K562 (cell line): ENCODE data around the gene ADGRD1. TPM values are rescaled to one million over a fixed set of nuclear protein-coding genes. Genes with fewer than 3 reads are reported as not detected.

Experiments used
- ATAC-seq: fragments of 200-7000 bp; cut with Tn5 transposase; 3 replicates; pipeline ENCODE4 v1.9.1; 2020; ENCODE audit warnings: moderate library complexity
- BruUV-seq: library from RNA; stranded (reverse); fragments of 400-500 nt; replicated peaks from 2 replicates; lab custom pipeline; 2021; lab: Mats Ljungman, UMichigan
- CTCF ChIA-PET: fragments of 300-600 bp; formaldehyde crosslinking; extraction: SDS; loops from one replicate; lab custom pipeline; 2021; ENCODE audit warnings: low intra/inter-chr PET ratio; lab: Yijun Ruan, JAX
- POLR2A ChIA-PET: fragments of 300-600, 350-650 bp; sonication (Branson Sonifier 250); formaldehyde crosslinking; extraction: SDS; loops from one replicate; lab custom pipeline; 2021; ENCODE audit warnings: antibody characterized with exemption, inconsistent platforms; lab: Yijun Ruan, JAX
- DNase-seq, 4 experiments: peaks; one replicate each; pipeline versions ENCODE4 v3.0.0 to v3.0.0-alpha.2; 2011 to 2018; ENCODE audit warnings: low spot score in 3 of 4, mixed read lengths in 3 of 4; ENCODE audit errors: extremely low read depth in 1 of 4
- FAIRE-seq: peaks from 2 replicates; lab custom pipeline; 2011; peaks lifted over from hg19 to GRCh38; lab: Jason Lieb, UNC
- H2AFZ ChIP-seq: 2 replicates; pipeline ENCODE4 v1.6.0; 2011; ENCODE audit warnings: low read depth, low read length, control low read depth, inconsistent platforms
- H3K27ac ChIP-seq: fragments of 200-600 bp; 3 replicates; pipeline ENCODE4 v1.8.0; 2011; ENCODE audit warnings: low read depth, mild to moderate bottlenecking, control low read depth, inconsistent platforms, low read length, moderate library complexity, mixed read lengths; ENCODE audit errors: extremely low read depth
- H3K27me3 ChIP-seq, 2 experiments: fragments of 300-600 bp in 1 of 2; 2 replicates in 1 of 2; 3 replicates in 1 of 2; pipeline versions ENCODE4 v1.6.0 to v1.8.0; 2011; ENCODE audit warnings: inconsistent platforms in 2 of 2, low read length in 2 of 2, mild to moderate bottlenecking in 1 of 2, mixed read lengths in 1 of 2, moderate library complexity in 1 of 2; ENCODE audit not compliant: control insufficient read depth in 2 of 2, insufficient read depth in 2 of 2
- H3K36me3 ChIP-seq: fragments of 300-600 bp; 3 replicates; pipeline ENCODE4 v1.8.0; 2011; ENCODE audit warnings: mild to moderate bottlenecking, low read length, inconsistent platforms; ENCODE audit not compliant: control insufficient read depth, insufficient read depth
- H3K4me1 ChIP-seq, 2 experiments: fragments of 200-600 bp in 1 of 2; replicated peaks in 1 of 2; 2 replicates in 1 of 2; 3 replicates in 1 of 2; pipeline versions ENCODE4 v1.5.1 to v1.8.0; 2011; ENCODE audit warnings: inconsistent platforms in 2 of 2, low read length in 2 of 2, mild to moderate bottlenecking in 1 of 2, mixed read lengths in 1 of 2, moderate library complexity in 1 of 2; ENCODE audit not compliant: control insufficient read depth in 2 of 2, insufficient read depth in 2 of 2
- H3K4me2 ChIP-seq: 2 replicates; pipeline ENCODE4 v1.6.1; 2011; ENCODE audit warnings: low read length, control low read depth, inconsistent platforms, mixed read lengths; ENCODE audit not compliant: insufficient read depth
- H3K4me3 ChIP-seq: fragments of 200-600 bp; sonication (generic), shearing (Covaris generic); 2 replicates; pipeline ENCODE4 v1.5.1; 2016; ENCODE audit warnings: control low read depth, inconsistent platforms
- H3K79me2 ChIP-seq: fragments of 200-600 bp; 3 replicates; pipeline ENCODE4 v1.8.0; 2011; ENCODE audit warnings: low read length, inconsistent platforms; ENCODE audit not compliant: control insufficient read depth, insufficient read depth
- H3K9ac ChIP-seq, 2 experiments: 2 replicates each; pipeline versions ENCODE4 v1.6.0 to v1.6.1; 2011; ENCODE audit warnings: low read depth in 2 of 2, low read length in 2 of 2, control low read depth in 1 of 2, inconsistent platforms in 1 of 2, mild to moderate bottlenecking in 1 of 2, mixed read lengths in 1 of 2; ENCODE audit not compliant: insufficient read depth in 1 of 2
- H3K9me1 ChIP-seq: one replicate; pipeline ENCODE4 v1.6.0; 2011; ENCODE audit warnings: inconsistent platforms, mild to moderate bottlenecking, low read length, moderate library complexity; ENCODE audit not compliant: control insufficient read depth, insufficient read depth
- H3K9me3 ChIP-seq: replicated peaks from 2 replicates; pipeline ENCODE4 v1.5.1; 2011; ENCODE audit warnings: low read depth, low read length, inconsistent platforms; ENCODE audit not compliant: control insufficient read depth, insufficient read depth
- H4K20me1 ChIP-seq: replicated peaks from 2 replicates; pipeline ENCODE4 v1.6.1; 2011; ENCODE audit warnings: low read length, inconsistent platforms, mixed read lengths; ENCODE audit not compliant: control insufficient read depth, insufficient read depth
- BACH1 ChIP-seq: fragments of 200-800 bp; sonication (Bioruptor generic); IDR thresholded peaks from 2 replicates; pipeline ENCODE4 v1.6.1; 2016; ENCODE audit warnings: missing genetic modification characterization, missing compliant biosample characterization
- BHLHE40 ChIP-seq: IDR thresholded peaks from 2 replicates; pipeline ENCODE4 v1.6.1; 2011; ENCODE audit warnings: low read length, improper control_type of control experiment
- CHD2 ChIP-seq: IDR thresholded peaks from 2 replicates; pipeline ENCODE4 v1.6.1; 2011; ENCODE audit warnings: low read depth, low read length
- DACH1 ChIP-seq: fragments of 450-650 bp; IDR thresholded peaks from 2 replicates; pipeline ENCODE4 v1.6.1; 2018; ENCODE audit not compliant: partially characterized antibody
- KLF16 ChIP-seq: IDR thresholded peaks from 2 replicates; pipeline ENCODE4 v1.6.1; 2016; ENCODE audit warnings: antibody characterized with exemption
- MBD2 ChIP-seq: sonication (generic); IDR thresholded peaks from 2 replicates; pipeline ENCODE4 v1.6.1; 2016; ENCODE audit warnings: low read depth, borderline replicate concordance
- MEF2D ChIP-seq: conservative IDR thresholded peaks from 2 replicates; pipeline ENCODE4 v1.6.1; 2016; ENCODE audit warnings: low read depth, missing genetic modification characterization, missing compliant biosample characterization
- NCOA6 ChIP-seq: fragments of 450-650 bp; IDR thresholded peaks from 2 replicates; pipeline ENCODE4 v1.6.1; 2017; ENCODE audit warnings: mild to moderate bottlenecking
- NELFE ChIP-seq: IDR thresholded peaks from 2 replicates; pipeline ENCODE4 v1.6.1; 2011; ENCODE audit warnings: mild to moderate bottlenecking; ENCODE audit not compliant: insufficient read depth, insufficient read length
- PCBP1 ChIP-seq: fragments of 200-400 bp; formaldehyde crosslinking; IDR thresholded peaks from 2 replicates; pipeline ENCODE4 v1.6.1; 2018; ENCODE audit warnings: mild to moderate bottlenecking, low read depth, low read length; ENCODE audit not compliant: poor library complexity, severe bottlenecking
- PYGO2 ChIP-seq: fragments of 450-650 bp; IDR thresholded peaks from 2 replicates; pipeline ENCODE4 v1.6.1; 2016; ENCODE audit warnings: mild to moderate bottlenecking, missing genetic modification characterization, moderate library complexity, missing compliant biosample characterization
- RBM25 ChIP-seq: fragments of 200-400 bp; formaldehyde crosslinking; IDR thresholded peaks from 2 replicates; pipeline ENCODE4 v1.6.1; 2018; ENCODE audit warnings: low read length, low read depth, moderate library complexity; ENCODE audit not compliant: severe bottlenecking
- ZNF24 ChIP-seq: fragments of 450-650 bp; IDR thresholded peaks from 2 replicates; pipeline ENCODE4 v1.6.1; 2016
- ZNF639 ChIP-seq, 2 experiments: fragments of 200-800 bp in 1 of 2; sonication (Bioruptor generic) in 1 of 2; sonication (generic) in 1 of 2; formaldehyde crosslinking in 1 of 2; IDR thresholded peaks in 1 of 2; conservative IDR thresholded peaks in 1 of 2; 2 replicates each; pipeline versions ENCODE4 v1.5.0 to v1.6.1; 2016 to 2020; ENCODE audit warnings: missing compliant biosample characterization in 1 of 2, missing genetic modification characterization in 1 of 2, missing genetic modification reagents in 1 of 2
- ZSCAN32 ChIP-seq: fragments of 450-650 bp; formaldehyde crosslinking; IDR thresholded peaks from 2 replicates; pipeline ENCODE4 v1.4.0; 2020; ENCODE audit warnings: mild to moderate bottlenecking, moderate library complexity
- WGBS: fragments of 100-300 bp; shearing (Covaris generic); methylation state at CpG from one replicate; pipeline ENCODE4 v1.1.6; 2016; ENCODE audit warnings: low coverage, mixed read lengths; ENCODE audit not compliant: insufficient coverage; ENCODE audit errors: missing lambda C conversion rate; 5-methylcytosine and 5-hydroxymethylcytosine counted together
- in situ Hi-C: fragments of 300-500 bp; cut with MboI; formaldehyde crosslinking; loops from 4 replicates; pipeline ENCODE4 v1.15.0; 2018; ENCODE audit warnings: inconsistent platforms, mixed read lengths
- intact Hi-C: fragments of 100-400 bp; cut with micrococcal nuclease; formaldehyde crosslinking; loops from 2 replicates; pipeline ENCODE4 v1.14.2; 2022
- polyA plus RNA-seq, 8 experiments: library from polyadenylated mRNA; depleted of rRNA in 4 of 8; stranded (reverse) in 5 of 8; unstranded in 3 of 8; fragments of >200 nt; fragmentation: Nextera tagmentation in 2 of 8; fragmentation: Illumina TruSeq in 1 of 8; extraction: Ambion mirVana in 2 of 8; extraction: Trizol in 1 of 8; gene quantifications; 2 replicates each; pipeline versions ENCODE4 v1.2.1 to v1.2.3, GENCODE V29; 2011 to 2014; ENCODE audit warnings: inconsistent platforms in 1 of 8, missing spikeins in 1 of 8
- total RNA-seq, 7 experiments: library from RNA; depleted of rRNA in 6 of 7; stranded (reverse); fragments of >200 nt in 6 of 7; fragmentation: Illumina TruSeq in 2 of 7; extraction: Trizol in 2 of 7; gene quantifications; 2 replicates each; pipeline versions ENCODE4 v1.2.1 to v1.2.3, GENCODE V29; 2011 to 2021; ENCODE audit warnings: low replicate concordance in 1 of 7
- TF ChIP-seq, protein P1 (sequence below): fragments of 450-650 bp; formaldehyde crosslinking; IDR thresholded peaks from 2 replicates; pipeline ENCODE4 v1.4.0; 2022; ENCODE audit warnings: missing genetic modification characterization
- TF ChIP-seq, protein P2 (sequence below): fragments of 250-450 bp; sonication (Bioruptor Pico); IDR thresholded peaks from 2 replicates; pipeline ENCODE4 v1.8.0; 2021; ENCODE audit warnings: mild to moderate bottlenecking, moderate library complexity

Gene ADGRD1
- total and polyA plus RNA-seq, 9 of the 15 experiments (the other 6 are each of a cell fraction or from before 2014, with no cell fraction given), result 1.7 to 11.7 (median 3.3) TPM

- in situ Hi-C loops, result loop anchor here (10.0 kb wide), 1 partner anchor 899 kb away; the partner anchor contains the start of gene MMP17
- no peak for FAIRE-seq
Observed at GRCh38 chr12:130925666-130926015, 28.1 kb upstream of the ADGRD1 start.

More at GRCh38 chr12:130925666-130926015, 28.1 kb upstream of the ADGRD1 start:
- 4% methylated on average over 7 of the region's 7 CpGs for WGBS
- no peaks in the 10 kb centered on the region for H4K20me1 ChIP-seq
- H3K9ac ChIP-seq, result no peak overlapping the region
- no peaks in the 10 kb centered on the region for H3K9me3 ChIP-seq
- H3K4me3 ChIP-seq, result no peak overlapping the region
- no peaks in the 10 kb centered on the region for H3K79me2 ChIP-seq
- no peak overlapping the region for H3K27ac ChIP-seq
- intact Hi-C loops, result no loop called here
- peaks cover 47 to 75% of the 10 kb centered on the region in 2 experiments for H3K27me3 ChIP-seq
- H3K4me2 ChIP-seq, result no peak overlapping the region
- H3K36me3 ChIP-seq, result no peaks in the 10 kb centered on the region
- ATAC-seq (no peak), DNase-seq (no peak)
- POLR2A ChIA-PET, result no interaction called here
- no peaks in the 10 kb centered on the region for H3K4me1 ChIP-seq
- CTCF ChIA-PET, result no interaction called here
- no TSS peak for BruUV-seq
- no peaks in the 10 kb centered on the region for H3K9me1 ChIP-seq
- no peak overlapping the region for H2AFZ ChIP-seq
- TF ChIP-seq, protein P1, sequence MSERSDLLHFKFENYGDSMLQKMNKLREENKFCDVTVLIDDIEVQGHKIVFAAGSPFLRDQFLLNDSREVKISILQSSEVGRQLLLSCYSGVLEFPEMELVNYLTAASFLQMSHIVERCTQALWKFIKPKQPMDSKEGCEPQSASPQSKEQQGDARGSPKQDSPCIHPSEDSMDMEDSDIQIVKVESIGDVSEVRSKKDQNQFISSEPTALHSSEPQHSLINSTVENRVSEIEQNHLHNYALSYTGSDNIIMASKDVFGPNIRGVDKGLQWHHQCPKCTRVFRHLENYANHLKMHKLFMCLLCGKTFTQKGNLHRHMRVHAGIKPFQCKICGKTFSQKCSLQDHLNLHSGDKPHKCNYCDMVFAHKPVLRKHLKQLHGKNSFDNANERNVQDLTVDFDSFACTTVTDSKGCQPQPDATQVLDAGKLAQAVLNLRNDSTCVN (CRISPR knock-in tag), result no peak
- TF ChIP-seq, protein P2, sequence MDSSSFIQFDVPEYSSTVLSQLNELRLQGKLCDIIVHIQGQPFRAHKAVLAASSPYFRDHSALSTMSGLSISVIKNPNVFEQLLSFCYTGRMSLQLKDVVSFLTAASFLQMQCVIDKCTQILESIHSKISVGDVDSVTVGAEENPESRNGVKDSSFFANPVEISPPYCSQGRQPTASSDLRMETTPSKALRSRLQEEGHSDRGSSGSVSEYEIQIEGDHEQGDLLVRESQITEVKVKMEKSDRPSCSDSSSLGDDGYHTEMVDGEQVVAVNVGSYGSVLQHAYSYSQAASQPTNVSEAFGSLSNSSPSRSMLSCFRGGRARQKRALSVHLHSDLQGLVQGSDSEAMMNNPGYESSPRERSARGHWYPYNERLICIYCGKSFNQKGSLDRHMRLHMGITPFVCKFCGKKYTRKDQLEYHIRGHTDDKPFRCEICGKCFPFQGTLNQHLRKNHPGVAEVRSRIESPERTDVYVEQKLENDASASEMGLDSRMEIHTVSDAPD (CRISPR knock-in tag), result no peak
- TF ChIP-seq NELFE, result no peak
- TF ChIP-seq ZSCAN32 (CRISPR knock-in tag), result no peak
- no peak for TF ChIP-seq CHD2
- no peak for TF ChIP-seq DACH1
- TF ChIP-seq PYGO2 (tag), result no peak
- no peak for TF ChIP-seq ZNF24
- TF ChIP-seq MBD2, result no peak
- TF ChIP-seq NCOA6, result no peak
- no peak for TF ChIP-seq PCBP1
- no peak for TF ChIP-seq RBM25
- no peak for TF ChIP-seq MEF2D (tag)
- no peak for TF ChIP-seq ZNF639 (CRISPR knock-in tag; conservative IDR thresholded peaks at IDR 0.05 in 1 of 2, IDR thresholded peaks at IDR 0.05 in 1 of 2)
- no peak for TF ChIP-seq BHLHE40
- no peak for TF ChIP-seq KLF16
- no peak for TF ChIP-seq BACH1 (tag)
- TF ChIP-seq, all 486 proteins: peak for 0
